Gastrocnemius medialis (tissue), 4 donors: ENCODE measurements around the gene COL23A1.

Experiments
- POLR2A ChIP-seq, 2 donors: fragments of 450-650 bp; IDR thresholded peaks; one replicate each; pipeline ENCODE4 v1.6.1; 2017; ENCODE audit warnings: antibody characterized with exemption in 2 of 2, mild to moderate bottlenecking in 2 of 2, moderate library complexity in 2 of 2
- TF ChIP-seq, protein P1 (sequence below), 5 experiments: fragments of 450-650 bp in 3 of 5; fragments of 200-600 bp in 2 of 5; sonication (generic) in 2 of 5; IDR thresholded peaks in 4 of 5; conservative IDR thresholded peaks in 1 of 5; 1 replicate in 4 of 5; 2 replicates in 1 of 5; pipeline ENCODE4 v1.5.1; 2016 to 2019; ENCODE audit warnings: antibody characterized with exemption in 5 of 5, mild to moderate bottlenecking in 3 of 5, moderate library complexity in 3 of 5

- TF ChIP-seq POLR2A (IDR thresholded peaks at IDR 0.05) = no peak
- TF ChIP-seq, protein P1, sequence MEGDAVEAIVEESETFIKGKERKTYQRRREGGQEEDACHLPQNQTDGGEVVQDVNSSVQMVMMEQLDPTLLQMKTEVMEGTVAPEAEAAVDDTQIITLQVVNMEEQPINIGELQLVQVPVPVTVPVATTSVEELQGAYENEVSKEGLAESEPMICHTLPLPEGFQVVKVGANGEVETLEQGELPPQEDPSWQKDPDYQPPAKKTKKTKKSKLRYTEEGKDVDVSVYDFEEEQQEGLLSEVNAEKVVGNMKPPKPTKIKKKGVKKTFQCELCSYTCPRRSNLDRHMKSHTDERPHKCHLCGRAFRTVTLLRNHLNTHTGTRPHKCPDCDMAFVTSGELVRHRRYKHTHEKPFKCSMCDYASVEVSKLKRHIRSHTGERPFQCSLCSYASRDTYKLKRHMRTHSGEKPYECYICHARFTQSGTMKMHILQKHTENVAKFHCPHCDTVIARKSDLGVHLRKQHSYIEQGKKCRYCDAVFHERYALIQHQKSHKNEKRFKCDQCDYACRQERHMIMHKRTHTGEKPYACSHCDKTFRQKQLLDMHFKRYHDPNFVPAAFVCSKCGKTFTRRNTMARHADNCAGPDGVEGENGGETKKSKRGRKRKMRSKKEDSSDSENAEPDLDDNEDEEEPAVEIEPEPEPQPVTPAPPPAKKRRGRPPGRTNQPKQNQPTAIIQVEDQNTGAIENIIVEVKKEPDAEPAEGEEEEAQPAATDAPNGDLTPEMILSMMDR (IDR thresholded peaks at IDR 0.05 in 4 of 5, conservative IDR thresholded peaks at IDR 0.05 in 1 of 5) = no peak
These were observed 348.4 kb downstream of the COL23A1 start for GRCh38 chr5:178241688-178242231.
